ENCODE results near the gene SLC17A9. TPM values are rescaled to one million over a fixed set of nuclear protein-coding genes. Genes with fewer than 3 reads are reported as not detected.

Gene SLC17A9
- total RNA-seq, 1 donor from 2014 or later: 19.5 TPM

DNA sequence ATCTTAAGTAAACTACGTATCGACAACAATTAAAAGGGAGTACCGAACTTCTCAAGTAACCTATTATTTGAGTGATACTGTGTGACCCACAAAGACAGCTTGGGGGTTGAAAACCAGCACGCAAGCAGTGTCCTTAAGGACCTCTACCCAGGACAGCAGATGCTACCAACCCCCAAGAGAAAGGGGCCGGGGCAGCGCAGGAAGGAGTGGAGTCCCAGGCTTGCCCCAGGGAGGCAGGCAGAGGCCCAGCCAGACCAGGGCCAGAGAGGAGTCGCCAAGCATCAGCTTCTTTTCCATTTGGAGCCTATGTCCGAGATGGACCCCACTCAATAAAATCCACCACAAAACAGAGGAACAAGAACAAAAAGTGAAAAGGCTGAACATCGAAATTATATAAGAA, 38.1 kb upstream of the SLC17A9 start:
- H3K4me3 ChIP-seq (ENCODE audit: low read depth, low read length): no peak overlapping the region
- no peak for DNase-seq (ENCODE audit: low read depth)
- TF ChIP-seq, protein P1, sequence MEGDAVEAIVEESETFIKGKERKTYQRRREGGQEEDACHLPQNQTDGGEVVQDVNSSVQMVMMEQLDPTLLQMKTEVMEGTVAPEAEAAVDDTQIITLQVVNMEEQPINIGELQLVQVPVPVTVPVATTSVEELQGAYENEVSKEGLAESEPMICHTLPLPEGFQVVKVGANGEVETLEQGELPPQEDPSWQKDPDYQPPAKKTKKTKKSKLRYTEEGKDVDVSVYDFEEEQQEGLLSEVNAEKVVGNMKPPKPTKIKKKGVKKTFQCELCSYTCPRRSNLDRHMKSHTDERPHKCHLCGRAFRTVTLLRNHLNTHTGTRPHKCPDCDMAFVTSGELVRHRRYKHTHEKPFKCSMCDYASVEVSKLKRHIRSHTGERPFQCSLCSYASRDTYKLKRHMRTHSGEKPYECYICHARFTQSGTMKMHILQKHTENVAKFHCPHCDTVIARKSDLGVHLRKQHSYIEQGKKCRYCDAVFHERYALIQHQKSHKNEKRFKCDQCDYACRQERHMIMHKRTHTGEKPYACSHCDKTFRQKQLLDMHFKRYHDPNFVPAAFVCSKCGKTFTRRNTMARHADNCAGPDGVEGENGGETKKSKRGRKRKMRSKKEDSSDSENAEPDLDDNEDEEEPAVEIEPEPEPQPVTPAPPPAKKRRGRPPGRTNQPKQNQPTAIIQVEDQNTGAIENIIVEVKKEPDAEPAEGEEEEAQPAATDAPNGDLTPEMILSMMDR (conservative IDR thresholded peaks at IDR 0.05; ENCODE audit: low read depth, low read length): no peak

DNA sequence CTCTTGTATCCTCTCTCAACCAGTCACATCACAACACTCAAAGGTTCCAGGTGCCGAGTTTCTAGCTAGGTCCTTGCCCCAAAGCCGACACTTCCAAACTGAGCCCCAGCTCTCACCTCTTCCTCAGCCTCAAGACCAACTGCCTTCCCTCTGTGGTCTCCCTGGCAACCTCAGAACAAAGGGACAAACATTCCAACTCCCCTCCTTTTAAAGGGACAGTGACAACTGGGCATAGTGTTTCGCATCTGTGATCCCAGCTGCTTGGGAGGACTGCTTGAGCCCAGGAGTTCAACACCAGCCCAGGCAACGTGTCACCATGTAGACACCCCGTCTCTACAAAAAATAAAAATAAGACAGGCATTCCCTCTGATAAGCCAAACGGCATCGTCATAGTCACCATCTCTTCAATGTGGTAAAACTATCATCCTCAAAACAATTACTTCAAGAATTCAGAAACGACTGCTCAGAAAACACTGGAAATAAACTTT, 37.5 kb upstream of the SLC17A9 start:
- DNase-seq (ENCODE audit: low read depth): no peak
- TF ChIP-seq, protein P1 (conservative IDR thresholded peaks at IDR 0.05; ENCODE audit: low read depth, low read length): no peak
- H3K4me3 ChIP-seq (ENCODE audit: low read depth, low read length): no peak overlapping the region

DNA sequence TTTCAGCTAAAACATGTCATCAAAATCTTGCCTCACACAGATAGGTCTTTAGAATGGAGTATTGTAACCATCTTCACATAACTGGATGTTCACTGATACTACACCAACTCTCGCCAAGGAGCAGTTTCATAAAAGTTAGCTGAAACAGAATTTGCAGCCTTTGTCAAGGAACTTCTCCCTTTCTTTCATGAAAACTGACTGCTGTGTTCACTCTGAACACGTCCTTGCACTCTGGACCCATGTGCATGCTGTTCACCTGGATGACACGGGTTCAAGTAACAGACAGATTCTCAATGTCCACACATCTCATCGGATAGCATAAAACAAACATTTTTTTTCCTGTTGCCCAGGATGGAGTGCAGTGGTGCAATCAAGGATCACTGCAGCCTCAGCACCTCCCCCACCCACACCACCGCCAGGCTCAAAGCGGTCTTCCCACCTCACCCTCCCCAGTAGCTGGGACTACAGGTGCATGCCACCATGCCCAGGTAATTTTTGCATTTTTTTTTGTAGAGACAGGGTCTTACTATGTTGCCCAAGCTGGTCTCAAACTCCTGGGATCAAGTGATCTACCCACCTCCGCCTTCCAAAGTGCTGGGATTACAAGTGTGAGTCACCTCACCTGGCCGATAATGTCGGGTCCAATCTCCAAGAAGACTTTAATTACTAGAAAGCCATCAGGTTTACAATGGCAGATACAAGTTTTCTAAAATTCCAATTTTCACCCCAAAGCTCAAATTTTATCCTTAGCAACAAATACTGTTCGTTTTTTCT, 35.6 kb upstream of the SLC17A9 start:
- TF ChIP-seq, protein P1 (conservative IDR thresholded peaks at IDR 0.05; ENCODE audit: low read depth, low read length): no peak
- no peak for DNase-seq (ENCODE audit: low read depth)

DNA sequence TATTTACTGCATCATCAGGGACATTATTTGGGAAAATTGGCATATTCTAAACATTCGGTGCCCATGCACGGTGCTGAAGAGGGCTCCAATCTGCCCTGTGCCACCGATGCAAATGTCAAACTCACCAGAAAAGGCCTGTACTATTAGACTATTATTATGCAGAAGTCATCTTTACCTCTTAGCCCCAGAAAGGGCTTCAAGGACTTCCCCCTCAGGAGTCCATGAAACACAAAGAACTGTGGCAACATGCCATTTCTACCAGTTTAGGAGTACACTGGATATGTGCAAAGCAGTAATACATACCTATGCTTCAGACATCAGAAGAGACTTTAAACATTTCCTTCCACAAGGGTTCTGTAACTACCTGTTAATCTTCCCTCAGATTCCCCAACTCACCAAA, 34.8 kb upstream of the SLC17A9 start:
- no peak for DNase-seq (ENCODE audit: low read depth)
- TF ChIP-seq, protein P1 (conservative IDR thresholded peaks at IDR 0.05; ENCODE audit: low read depth, low read length): no peak
- H3K4me3 ChIP-seq (ENCODE audit: low read depth, low read length): no peak overlapping the region

More for the DNA sequence above, 35.6 kb upstream of the SLC17A9 start:
- no peak overlapping the region for H3K4me3 ChIP-seq (ENCODE audit: low read depth, low read length)

DNA sequence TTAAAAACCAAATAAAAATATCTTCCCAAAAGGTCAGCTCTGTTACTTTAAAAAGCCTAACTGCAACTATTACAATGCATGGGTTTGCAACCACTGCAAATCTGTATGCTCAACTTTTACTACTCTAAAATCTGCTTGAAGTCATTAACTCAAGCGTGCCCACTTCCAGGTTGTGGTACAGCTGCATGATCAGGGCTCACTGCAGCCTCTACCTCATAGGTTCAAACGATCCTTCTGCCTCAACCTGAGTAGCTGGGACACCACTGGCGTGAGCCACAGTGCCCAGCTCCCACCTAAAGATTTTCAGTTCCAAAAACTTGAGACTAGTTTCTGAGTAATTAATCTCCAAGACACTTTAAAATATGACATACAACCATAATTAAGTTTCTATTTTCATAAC, 34.4 kb upstream of the SLC17A9 start:
- no peak for DNase-seq (ENCODE audit: low read depth)
- no peak overlapping the region for H3K4me3 ChIP-seq (ENCODE audit: low read depth, low read length)
- TF ChIP-seq, protein P1 (conservative IDR thresholded peaks at IDR 0.05; ENCODE audit: low read depth, low read length): no peak

DNA sequence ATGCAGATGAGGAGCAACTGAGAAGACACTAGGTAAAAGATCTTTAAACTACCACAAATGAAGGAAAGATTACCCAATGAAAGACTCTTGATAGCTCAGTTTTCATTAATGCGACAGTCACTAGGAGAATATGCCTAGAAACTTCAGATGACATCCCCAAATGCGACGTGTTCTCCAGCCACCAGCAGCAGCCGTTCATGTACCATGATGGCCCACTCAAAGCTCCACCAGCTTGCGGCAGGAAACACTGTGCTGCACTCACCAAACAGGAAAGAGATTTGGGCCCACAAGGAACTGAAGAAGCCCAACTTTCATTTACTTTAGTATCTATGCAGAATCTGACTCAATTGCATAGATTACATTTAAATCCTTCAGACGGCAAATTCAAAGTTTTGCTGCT, 33.7 kb upstream of the SLC17A9 start:
- DNase-seq (ENCODE audit: low read depth): no peak
- TF ChIP-seq, protein P1 (conservative IDR thresholded peaks at IDR 0.05; ENCODE audit: low read depth, low read length): no peak
- H3K4me3 ChIP-seq (ENCODE audit: low read depth, low read length): no peak overlapping the region

Measured in epithelial cell of proximal tubule (primary cell).